Prostate gland (tissue), 2 donors: ENCODE measurements around the gene SLC25A11. TPM values are rescaled to one million over a fixed set of nuclear protein-coding genes. Genes with fewer than 3 reads are reported as not detected.

Source experiments
- DNase-seq: peaks from one replicate; pipeline ENCODE4 v3.0.0-alpha.2; 2019; ENCODE audit warnings: low spot score
- H3K27ac ChIP-seq, 2 donors: fragments of 200-600 bp; sonication (generic); 2 replicates each; pipeline ENCODE4 v1.5.1; 2017 to 2019
- H3K27me3 ChIP-seq: fragments of 200-600 bp; sonication (generic); replicated peaks from 2 replicates; pipeline ENCODE4 v1.5.1; 2019; ENCODE audit not compliant: insufficient read depth
- H3K36me3 ChIP-seq, 2 donors: fragments of 200-600 bp; sonication (generic); 1 replicate in 1 of 2; 2 replicates in 1 of 2; pipeline versions ENCODE4 v1.5.1 to v1.8.1; 2017 to 2019
- H3K4me1 ChIP-seq: fragments of 200-600 bp; sonication (generic); replicated peaks from 2 replicates; pipeline ENCODE4 v1.5.1; 2019
- H3K4me3 ChIP-seq, 2 donors: fragments of 200-600 bp; sonication (generic); 2 replicates each; pipeline ENCODE4 v1.5.1; 2017 to 2019
- H3K9me3 ChIP-seq: fragments of 200-600 bp; sonication (generic); 2 replicates; pipeline ENCODE4 v1.5.1; 2017
- POLR2A ChIP-seq: fragments of 450-650 bp; IDR thresholded peaks from one replicate; pipeline ENCODE4 v1.6.1; 2016; ENCODE audit warnings: antibody characterized with exemption, mild to moderate bottlenecking
- POLR2AphosphoS5 ChIP-seq: sonication (generic); formaldehyde crosslinking; IDR thresholded peaks from one replicate; pipeline ENCODE4 v1.6.1; 2017; ENCODE audit warnings: antibody characterized with exemption
- WGBS: methylation state at CpG from one replicate; pipeline ENCODE4 v1.1.5; 2018; 5-methylcytosine and 5-hydroxymethylcytosine counted together
- intact Hi-C: fragments of 100-400 bp; cut with DNase I; formaldehyde crosslinking; loops from one replicate; pipeline ENCODE4 v1.14.2; 2022
- total RNA-seq, 2 donors: library from RNA; depleted of rRNA; stranded (reverse); fragments of >200 nt; gene quantifications; one replicate each; pipeline ENCODE4 v1.1.0, GENCODE V29; 2016
- TF ChIP-seq, protein P1 (sequence below), 4 experiments: fragments of 200-600 bp in 2 of 4; fragments of 450-650 bp in 2 of 4; sonication (generic) in 2 of 4; IDR thresholded peaks; 1 replicate in 3 of 4; 2 replicates in 1 of 4; pipeline ENCODE4 v1.5.1; 2016 to 2019; ENCODE audit warnings: antibody characterized with exemption in 4 of 4, mild to moderate bottlenecking in 2 of 4, moderate library complexity in 2 of 4

Gene SLC25A11
- total RNA-seq, 2 donors from 2014 or later: 40.5 to 68.0 TPM

DNA sequence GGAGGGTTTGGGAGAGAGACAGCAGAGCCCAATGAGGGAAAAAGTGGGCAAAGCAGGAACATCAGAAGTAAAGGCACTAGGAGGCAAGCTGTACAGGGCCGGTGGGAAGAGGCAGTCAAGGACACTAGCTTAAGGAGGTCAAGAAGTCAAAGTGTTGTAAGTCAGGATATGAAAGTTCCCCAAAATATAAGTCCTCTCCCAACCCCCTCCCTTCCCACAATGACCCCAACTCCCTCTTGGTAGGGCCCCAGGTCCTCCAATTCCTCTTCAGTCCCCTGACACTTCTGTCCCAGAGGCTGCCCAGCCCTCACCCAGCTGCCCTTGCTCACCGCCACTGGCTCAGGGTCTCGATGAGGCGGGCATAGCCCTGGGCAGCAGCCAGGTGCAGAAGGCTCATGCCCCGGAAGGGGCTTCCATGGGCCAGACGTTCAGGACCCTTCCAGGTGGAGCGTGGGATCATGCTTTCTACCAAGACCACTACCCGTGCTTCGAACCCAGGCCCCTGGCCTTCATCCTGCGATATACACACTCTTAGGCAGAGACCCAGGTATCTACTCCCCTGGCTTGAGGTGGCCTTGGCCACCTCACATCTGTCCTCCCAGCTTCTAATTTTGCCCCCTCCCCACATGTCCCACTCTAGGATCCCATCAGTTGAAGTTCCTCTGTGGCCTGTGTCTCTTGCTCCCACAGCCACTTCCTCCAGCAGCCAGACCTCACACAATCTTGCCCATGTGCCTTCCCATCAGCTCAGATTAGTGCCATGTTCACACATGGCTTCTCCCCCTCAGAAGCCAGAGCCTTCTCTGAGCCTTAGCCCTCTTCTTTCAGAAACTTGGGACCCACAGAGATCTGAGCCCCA lies 33.6 kb upstream of the SLC25A11 start:
- Histone ChIP-seq H3K9me3 (no peaks in the 10 kb centered on the region), H3K4me1 (peaks cover 8% of the 10 kb centered on the region), H3K36me3 (peaks cover 8 to 12% of the 10 kb centered on the region in 2 donors), H3K27me3 (no peaks in the 10 kb centered on the region), H3K4me3 (no peak overlapping the region), H3K27ac (no peak overlapping the region)
- intact Hi-C loops: no loop called here
- no peak for DNase-seq
- 92% methylated on average over 10 of the region's 10 CpGs for WGBS
- TF ChIP-seq, protein P1, sequence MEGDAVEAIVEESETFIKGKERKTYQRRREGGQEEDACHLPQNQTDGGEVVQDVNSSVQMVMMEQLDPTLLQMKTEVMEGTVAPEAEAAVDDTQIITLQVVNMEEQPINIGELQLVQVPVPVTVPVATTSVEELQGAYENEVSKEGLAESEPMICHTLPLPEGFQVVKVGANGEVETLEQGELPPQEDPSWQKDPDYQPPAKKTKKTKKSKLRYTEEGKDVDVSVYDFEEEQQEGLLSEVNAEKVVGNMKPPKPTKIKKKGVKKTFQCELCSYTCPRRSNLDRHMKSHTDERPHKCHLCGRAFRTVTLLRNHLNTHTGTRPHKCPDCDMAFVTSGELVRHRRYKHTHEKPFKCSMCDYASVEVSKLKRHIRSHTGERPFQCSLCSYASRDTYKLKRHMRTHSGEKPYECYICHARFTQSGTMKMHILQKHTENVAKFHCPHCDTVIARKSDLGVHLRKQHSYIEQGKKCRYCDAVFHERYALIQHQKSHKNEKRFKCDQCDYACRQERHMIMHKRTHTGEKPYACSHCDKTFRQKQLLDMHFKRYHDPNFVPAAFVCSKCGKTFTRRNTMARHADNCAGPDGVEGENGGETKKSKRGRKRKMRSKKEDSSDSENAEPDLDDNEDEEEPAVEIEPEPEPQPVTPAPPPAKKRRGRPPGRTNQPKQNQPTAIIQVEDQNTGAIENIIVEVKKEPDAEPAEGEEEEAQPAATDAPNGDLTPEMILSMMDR (IDR thresholded peaks at IDR 0.05): no peak
- TF ChIP-seq POLR2AphosphoS5 (no peak), POLR2A (no peak)

DNA sequence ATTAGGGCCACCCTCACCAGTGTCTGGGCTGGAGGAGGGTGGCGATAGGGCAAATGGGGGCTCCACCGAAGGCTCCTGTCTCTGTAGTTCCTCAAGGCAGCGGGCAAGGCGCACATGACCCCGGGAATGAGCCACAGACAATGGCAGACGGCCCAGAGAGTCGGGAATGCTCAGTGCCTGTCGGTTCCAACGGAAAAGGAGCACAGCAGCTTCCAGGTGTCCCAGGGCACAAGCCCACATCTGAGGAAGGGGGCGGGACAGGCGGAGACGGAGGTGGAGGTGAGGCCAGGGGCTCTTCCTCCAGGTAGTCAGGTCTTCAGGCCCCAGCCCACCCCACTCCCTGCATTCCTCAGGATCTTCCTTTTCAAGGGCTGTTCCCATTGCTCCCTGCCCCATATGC lies 32.9 kb upstream of the SLC25A11 start:
- peaks cover 12% of the 10 kb centered on the region for H3K4me1 ChIP-seq
- DNase-seq: no peak
- no peak overlapping the region for H3K4me3 ChIP-seq
- 72% methylated on average over 12 of the region's 12 CpGs for WGBS
- H3K36me3 ChIP-seq: peaks cover 8 to 12% of the 10 kb centered on the region in 2 donors
- TF ChIP-seq, protein P1 (IDR thresholded peaks at IDR 0.05): no peak
- TF ChIP-seq POLR2A: no peak
- no peak for TF ChIP-seq POLR2AphosphoS5
- H3K9me3 ChIP-seq: no peaks in the 10 kb centered on the region
- H3K27ac ChIP-seq: no peak overlapping the region
- no peaks in the 10 kb centered on the region for H3K27me3 ChIP-seq
- intact Hi-C loops: no loop called here

DNA sequence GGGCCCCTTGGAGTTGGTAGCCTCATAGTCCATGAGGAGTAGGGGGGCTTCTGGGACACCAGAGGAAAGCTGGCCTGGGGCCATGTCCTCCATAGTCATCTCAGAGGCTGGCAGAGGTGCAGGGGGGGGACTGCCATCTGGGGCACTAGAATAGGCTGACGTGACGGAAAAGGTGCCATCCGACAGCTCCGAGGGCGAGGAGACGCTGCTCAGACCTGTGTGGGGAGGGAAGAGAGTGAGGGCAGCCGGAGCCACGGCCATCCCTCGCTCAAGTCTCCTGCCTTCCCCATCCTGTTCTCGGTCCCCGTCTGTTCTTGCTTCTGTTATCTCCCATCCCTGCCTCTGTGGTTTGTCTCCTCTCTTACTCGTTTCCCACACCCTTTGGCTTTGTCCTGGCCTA lies 32.5 kb upstream of the SLC25A11 start:
- intact Hi-C loops: no loop called here
- H3K4me1 ChIP-seq: peaks cover 12% of the 10 kb centered on the region
- H3K27ac ChIP-seq: no peak overlapping the region
- DNase-seq: no peak
- H3K27me3 ChIP-seq: no peaks in the 10 kb centered on the region
- 91% methylated on average over 12 of the region's 12 CpGs for WGBS
- no peaks in the 10 kb centered on the region for H3K9me3 ChIP-seq
- no peak overlapping the region for H3K4me3 ChIP-seq
- peaks cover 8% of the 10 kb centered on the region in 2 donors for H3K36me3 ChIP-seq
- TF ChIP-seq, protein P1 (IDR thresholded peaks at IDR 0.05): no peak
- TF ChIP-seq POLR2AphosphoS5 (no peak), POLR2A (no peak)

DNA sequence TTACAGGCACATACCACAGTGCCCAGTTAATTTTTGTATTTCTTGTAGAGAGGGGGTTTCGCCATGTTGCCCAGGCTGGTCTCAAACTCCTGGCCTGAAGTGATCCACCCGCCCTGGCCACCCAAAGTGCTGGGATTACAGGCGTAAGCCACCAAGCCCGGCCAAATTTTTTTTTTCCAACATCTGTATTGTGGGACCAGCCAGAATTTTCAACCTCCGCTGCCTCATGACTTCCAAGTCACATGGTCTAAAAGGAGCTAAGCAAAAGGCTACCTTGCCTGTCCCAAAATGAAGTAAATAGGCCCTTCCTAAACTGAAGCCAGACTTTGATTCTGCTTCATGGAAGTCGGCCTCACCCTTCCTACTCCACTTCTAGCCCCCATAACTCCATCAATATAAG lies 32.0 kb upstream of the SLC25A11 start:
- Histone ChIP-seq H3K4me3 (no peak overlapping the region), H3K36me3 (peaks cover 4 to 8% of the 10 kb centered on the region in 2 donors), H3K9me3 (no peaks in the 10 kb centered on the region), H3K27ac (no peak overlapping the region), H3K4me1 (peaks cover 12% of the 10 kb centered on the region), H3K27me3 (no peaks in the 10 kb centered on the region)
- no peak for DNase-seq
- TF ChIP-seq, protein P1 (IDR thresholded peaks at IDR 0.05): no peak
- TF ChIP-seq POLR2A: no peak
- TF ChIP-seq POLR2AphosphoS5: no peak
- intact Hi-C loops: no loop called here
- 93% methylated on average over 6 of the region's 6 CpGs for WGBS

DNA sequence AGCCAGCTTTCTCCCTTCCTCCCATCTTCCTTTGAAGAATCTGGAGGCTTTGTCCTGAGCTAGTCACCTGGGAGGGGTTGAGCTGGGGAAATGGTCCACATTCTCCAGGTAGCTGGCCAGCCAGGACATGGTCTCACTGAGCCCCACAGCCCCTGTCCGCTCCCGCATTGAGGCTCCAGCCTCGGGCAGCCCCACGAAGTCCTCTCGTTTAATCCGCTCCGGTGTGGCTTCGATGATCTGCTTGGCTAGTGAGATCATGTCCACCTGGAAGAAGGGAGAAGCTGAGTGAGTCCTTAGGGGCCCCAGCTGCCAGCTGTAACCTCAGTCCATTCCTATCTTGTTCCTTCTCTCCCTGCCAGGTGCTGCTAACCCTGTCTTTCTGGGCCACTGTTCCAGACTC lies 30.4 kb upstream of the SLC25A11 start:
- H3K9me3 ChIP-seq: no peaks in the 10 kb centered on the region
- H3K4me3 ChIP-seq: no peak overlapping the region
- 90% methylated on average over 8 of the region's 8 CpGs for WGBS
- no peak for DNase-seq
- intact Hi-C loops: no loop called here
- H3K36me3 ChIP-seq: peaks cover 4 to 8% of the 10 kb centered on the region in 2 donors
- H3K4me1 ChIP-seq: peaks cover 12% of the 10 kb centered on the region
- TF ChIP-seq, protein P1 (IDR thresholded peaks at IDR 0.05): no peak
- TF ChIP-seq POLR2AphosphoS5 (no peak), POLR2A (no peak)
- H3K27ac ChIP-seq: no peak overlapping the region
- no peaks in the 10 kb centered on the region for H3K27me3 ChIP-seq
